GM18909 (cell line): Measurements from ENCODE around the gene PPIA.

ENCODE experiments used
- ATAC-seq: cut with Tn5 transposase; IDR thresholded peaks from one replicate; pipeline ENCODE4 v1.9.1; 2021; ENCODE audit warnings: mild to moderate bottlenecking; ENCODE audit not compliant: unreplicated experiment, poor library complexity

The PPIA gene

DNA sequence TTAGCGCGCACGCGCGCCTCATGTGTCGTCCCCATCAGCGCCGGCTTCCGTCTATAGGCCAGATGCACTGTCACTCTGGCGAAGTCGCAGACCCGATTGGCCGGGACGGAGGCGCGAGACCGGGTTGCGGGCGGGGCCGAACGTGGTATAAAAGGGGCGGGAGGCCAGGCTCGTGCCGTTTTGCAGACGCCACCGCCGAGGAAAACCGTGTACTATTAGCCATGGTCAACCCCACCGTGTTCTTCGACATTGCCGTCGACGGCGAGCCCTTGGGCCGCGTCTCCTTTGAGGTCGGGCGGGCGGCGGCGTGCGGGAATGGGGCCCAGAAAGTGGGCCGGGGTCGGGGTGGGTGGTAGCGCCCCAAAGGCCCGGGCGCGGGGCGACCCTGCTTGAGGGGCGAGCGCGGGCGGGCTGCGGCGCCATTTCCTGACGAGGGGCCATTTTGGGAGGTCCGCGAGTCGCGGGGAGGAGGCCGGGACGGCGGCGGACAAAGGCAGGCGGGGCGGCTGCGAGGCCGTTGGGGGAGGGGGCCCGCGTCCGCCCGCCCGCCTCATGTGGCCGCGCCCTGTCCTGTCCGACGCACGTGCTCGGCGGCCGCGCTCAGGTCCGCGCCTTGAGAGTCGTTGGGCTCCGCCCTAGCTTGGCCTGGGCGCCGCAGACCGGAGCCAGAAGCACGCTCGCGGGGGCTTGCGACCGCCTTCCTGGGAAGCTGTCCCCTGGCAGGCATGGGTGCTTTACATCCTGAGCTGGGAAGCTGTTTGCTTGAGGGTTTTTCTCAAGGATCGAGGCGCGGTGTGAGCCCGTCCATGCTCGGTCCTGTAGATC is at the start of gene PPIA:
PPIA (plus strand) TSS at position 178 of the 825 bp plus-strand sequence; CDS start at position 222, 44 bp downstream.
- peak; percentile 90 for ATAC-seq

DNA sequence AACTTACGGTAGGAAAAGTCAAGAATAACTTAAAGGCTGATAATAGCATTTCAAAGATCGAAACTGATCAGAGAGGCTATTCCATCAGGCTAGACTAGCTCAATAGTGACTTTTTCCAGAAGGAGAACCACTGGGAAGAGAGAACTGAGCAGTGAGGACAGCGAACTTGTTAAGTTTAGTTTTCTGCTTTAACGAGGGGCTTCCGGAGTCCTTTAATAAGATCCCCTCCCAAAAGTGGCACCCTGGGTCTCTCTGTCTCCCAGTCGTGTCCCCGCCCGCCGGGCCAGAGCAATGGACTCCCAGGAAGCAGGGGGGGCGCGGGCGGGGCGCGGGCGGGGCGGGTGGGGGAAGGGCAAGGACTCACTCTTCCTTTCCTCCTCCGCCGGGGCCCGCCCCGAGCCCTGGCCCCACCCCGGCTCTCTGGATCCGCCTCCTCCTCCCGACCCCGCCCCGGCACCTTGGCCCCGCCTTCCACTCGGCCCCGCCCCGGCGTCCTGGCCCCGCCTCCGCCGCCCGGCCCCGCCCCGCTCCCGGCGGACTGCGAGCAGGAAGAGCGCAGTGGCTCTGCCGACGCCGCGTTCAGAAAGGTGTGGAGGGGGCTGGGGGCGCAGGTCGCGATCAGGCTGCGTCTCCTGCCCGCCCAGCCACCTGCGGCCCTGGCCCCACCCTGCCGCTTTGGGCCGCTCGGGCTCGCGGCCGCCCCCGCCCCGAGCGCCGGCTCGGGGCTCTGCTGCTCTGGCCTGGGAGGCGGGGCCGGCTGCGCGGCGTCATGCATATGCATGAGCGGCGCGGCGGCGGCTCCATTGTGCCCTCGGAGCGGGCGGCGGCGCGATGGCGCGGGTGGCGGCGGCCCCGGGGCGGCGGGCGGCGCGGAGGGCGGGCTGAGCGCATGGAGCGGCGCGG is 48.2 kb upstream of the PPIA start, which contains the start of gene ZMIZ2:
ZMIZ2 (plus strand) TSS at position 803 of the 903 bp plus-strand sequence. CDS start 7,403 bp downstream, outside the sequence.
- peak; percentile 72 for ATAC-seq

GRCh38 chr7:44748948-44749731 is 47.3 kb upstream of the PPIA start:
- ATAC-seq, result peak; percentile 28

GRCh38 chr7:44749992-44750391 is 46.5 kb upstream of the PPIA start:
- ATAC-seq, result no peak

GRCh38 chr7:44750424-44750823 is 46.1 kb upstream of the PPIA start:
- no peak for ATAC-seq

- peak; percentile 61 for ATAC-seq
Measured at GRCh38 chr7:44750921-44751571, 45.4 kb upstream of the PPIA start.

DNA sequence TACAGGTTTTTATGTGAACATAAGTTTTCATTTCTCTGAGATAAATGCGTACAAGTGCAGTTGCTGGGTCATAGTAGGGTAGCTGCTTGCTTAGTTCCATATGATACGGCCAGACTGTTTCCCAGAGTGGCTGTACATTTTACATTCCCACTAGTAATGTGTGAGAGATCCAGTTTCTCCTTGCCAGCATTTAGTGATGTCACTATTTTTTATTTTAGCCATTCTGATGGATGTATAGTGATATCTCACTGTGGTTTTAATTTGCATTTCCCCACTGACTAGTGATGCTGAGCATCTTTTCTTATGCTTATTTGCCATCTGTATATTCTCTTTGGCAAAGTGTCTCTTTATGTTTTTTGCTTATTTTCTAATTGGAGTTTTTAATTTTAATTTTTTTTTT is 43.7 kb upstream of the PPIA start:
- ATAC-seq, result no peak

DNA sequence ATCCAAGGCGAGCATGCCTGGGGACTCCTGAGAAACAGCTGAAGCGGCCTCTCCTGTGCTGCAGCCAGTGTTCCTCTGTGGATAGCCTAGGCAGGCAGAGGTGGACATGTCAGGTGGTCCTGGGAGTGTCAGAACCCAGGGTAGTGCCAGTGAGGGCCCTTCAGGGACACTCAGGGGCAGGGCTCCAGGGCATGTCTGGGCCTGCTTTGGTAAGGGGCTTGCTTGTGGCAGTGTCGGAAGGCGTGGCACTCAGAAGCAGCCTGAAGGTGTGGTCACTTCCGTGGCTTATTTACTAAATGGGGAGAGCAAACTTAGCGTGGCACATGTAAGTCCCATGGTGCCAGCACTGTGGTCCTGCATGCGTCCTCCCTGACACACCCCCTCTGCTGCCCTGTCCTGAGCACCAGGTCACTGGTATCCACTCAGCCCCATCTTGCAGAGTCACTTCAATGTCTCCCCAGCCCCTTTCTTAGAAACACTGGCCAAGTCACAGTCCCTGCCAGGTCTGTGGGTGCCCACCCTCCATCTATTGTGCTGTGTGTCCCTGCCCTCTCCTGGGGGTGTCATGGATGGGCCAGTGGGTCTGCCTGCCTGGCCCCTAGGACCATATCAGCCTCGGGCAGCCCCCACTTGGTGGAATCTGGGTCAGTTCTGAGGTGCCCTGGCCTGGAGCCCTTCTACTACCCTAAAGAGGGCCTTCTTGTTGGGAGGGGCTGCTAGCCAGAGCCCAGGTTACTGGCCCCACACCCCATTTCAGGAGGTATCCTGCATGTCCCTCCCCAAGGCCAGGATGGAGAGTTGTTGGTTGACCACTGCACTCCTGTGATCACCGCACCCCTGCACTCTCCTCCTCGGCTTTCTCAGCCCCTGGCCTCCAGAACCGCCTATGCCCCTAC is 41.4 kb upstream of the PPIA start:
- ATAC-seq, result no peak

- no peak for ATAC-seq
Measured at GRCh38 chr7:44755698-44756627, 40.5 kb upstream of the PPIA start.

DNA sequence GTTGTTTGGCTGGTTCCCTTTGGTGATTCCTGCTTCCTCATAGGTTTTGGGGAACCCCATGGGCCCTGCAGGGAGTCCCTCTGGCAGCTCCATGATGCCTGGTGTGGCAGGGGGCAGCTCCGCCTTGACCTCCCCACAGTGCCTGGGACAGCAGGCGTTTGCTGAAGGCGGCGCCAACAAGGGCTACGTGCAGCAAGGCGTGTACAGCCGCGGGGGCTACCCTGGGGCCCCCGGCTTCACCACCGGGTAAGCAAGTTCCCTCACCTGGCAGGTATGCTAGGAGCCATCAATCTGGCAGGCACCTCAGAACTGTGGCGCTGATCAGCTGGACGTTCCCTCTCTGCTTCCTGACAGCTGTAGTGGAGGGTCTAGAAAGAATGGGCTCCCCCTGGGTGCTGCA is 39.6 kb upstream of the PPIA start:
- no peak for ATAC-seq

DNA sequence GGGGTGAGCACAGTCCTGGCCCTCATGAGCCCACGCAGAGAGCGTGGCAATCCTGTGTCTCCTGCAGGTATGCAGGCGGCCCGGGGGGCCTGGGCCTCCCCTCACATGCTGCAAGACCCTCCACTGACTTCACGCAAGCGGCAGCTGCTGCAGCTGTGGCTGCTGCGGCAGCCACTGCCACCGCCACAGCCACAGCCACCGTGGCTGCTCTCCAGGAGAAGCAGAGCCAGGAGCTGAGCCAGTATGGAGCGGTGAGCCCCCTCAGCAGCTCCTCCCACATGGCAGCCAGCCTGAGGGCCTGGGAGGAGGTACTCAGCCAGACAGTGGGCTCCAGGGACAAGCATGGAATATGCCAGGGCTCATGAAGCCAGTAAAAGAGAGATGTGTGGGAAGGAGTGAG is 39.2 kb upstream of the PPIA start:
- no peak for ATAC-seq

DNA sequence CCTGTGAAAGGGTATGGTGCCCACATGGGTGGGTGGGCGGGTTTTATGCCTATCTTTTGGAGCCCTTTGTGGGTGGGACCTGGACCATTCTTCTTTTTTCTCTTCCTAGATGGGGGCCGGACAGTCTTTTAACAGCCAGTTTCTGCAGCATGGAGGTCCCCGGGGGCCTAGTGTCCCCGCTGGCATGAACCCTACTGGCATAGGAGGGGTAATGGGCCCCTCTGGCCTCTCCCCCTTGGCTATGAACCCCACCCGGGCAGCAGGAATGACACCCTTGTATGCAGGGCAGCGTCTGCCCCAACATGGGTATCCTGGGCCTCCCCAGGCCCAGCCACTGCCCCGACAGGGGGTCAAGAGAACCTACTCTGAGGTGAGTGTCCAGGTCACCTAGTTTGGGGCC is 38.7 kb upstream of the PPIA start:
- no peak for ATAC-seq

DNA sequence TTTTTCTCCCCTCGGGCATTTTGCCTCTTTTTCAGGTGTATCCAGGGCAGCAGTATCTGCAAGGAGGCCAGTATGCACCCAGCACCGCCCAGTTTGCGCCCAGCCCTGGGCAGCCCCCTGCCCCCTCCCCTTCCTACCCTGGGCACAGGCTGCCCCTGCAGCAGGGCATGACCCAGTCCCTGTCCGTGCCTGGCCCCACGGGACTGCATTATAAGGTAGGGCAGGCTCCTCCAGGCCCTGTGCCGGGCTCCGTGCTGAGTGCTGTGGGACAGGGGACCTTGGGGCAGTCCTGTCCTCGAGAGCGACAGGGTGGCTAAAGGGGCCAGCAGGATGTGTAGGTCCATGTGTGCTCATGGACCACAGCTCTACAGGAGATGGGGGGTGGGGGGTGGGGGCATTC is 37.2 kb upstream of the PPIA start:
- ATAC-seq, result no peak

DNA sequence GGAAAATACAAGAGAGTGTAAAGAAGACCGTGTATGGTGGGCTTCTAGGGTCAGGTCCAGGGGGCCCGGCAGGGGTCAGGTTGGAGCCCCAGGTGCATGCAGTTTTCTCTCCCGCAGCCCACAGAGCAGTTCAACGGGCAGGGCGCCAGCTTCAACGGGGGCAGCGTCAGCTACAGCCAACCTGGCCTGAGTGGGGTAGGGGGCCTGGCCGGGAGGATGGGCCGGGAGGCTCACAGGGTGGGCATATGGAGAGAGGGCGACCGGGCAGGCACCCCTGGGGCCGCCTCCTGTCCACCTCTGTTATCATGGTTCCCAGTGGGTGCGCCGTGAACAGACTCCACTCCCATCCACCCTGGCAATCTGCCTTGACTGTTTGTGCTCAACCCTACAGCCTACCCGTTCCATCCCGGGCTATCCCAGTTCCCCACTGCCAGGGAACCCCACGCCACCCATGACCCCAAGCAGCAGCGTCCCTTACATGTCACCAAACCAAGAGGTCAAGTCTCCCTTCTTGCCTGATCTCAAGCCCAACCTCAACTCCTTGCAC is 36.4 kb upstream of the PPIA start:
- ATAC-seq, result no peak

GRCh38 chr7:44761207-44762161 is 35.0 kb upstream of the PPIA start:
- no peak for ATAC-seq

- ATAC-seq, result no peak
Measured at GRCh38 chr7:44762300-44762699, 34.2 kb upstream of the PPIA start.
